Measurements from ENCODE around the gene HBD. TPM values are rescaled to one million over a fixed set of nuclear protein-coding genes. Genes with fewer than 3 reads are reported as not detected.

HBD gene
- total RNA-seq, 1 donor from 2014 or later: not detected

- H3K4me1 Mint-ChIP-seq (ENCODE audit: unreplicated experiment): peaks cover 5% of the 10 kb centered on the region
- DNase-seq (ENCODE audit: extremely low spot score, unreplicated experiment): no peak
- no peak for TF ChIP-seq CTCF (conservative IDR thresholded peaks at IDR 0.05)
- H3K27ac Mint-ChIP-seq: no peak overlapping the region
- no peaks in the 10 kb centered on the region for H3K9me3 Mint-ChIP-seq
- no peak overlapping the region for H3K4me3 Mint-ChIP-seq
- H3K36me3 Mint-ChIP-seq: no peaks in the 10 kb centered on the region
- no peaks in the 10 kb centered on the region for H3K27me3 Mint-ChIP-seq
Measured at GRCh38 chr11:5230266-5230665, 4.0 kb downstream of the HBD start.

GRCh38 chr11:5229796-5230195 lies 4.5 kb downstream of the HBD start:
- Mint-ChIP-seq H3K27me3 (no peaks in the 10 kb centered on the region), H3K4me1 (ENCODE audit: unreplicated experiment) (peaks cover 5% of the 10 kb centered on the region), H3K27ac (no peak overlapping the region), H3K4me3 (no peak overlapping the region), H3K9me3 (no peaks in the 10 kb centered on the region), H3K36me3 (no peaks in the 10 kb centered on the region)
- no peak for DNase-seq (ENCODE audit: extremely low spot score, unreplicated experiment)
- TF ChIP-seq CTCF (conservative IDR thresholded peaks at IDR 0.05): no peak

- no peaks in the 10 kb centered on the region for H3K36me3 Mint-ChIP-seq
- no peaks in the 10 kb centered on the region for H3K9me3 Mint-ChIP-seq
- no peak overlapping the region for H3K27ac Mint-ChIP-seq
- H3K27me3 Mint-ChIP-seq: no peaks in the 10 kb centered on the region
- TF ChIP-seq CTCF (conservative IDR thresholded peaks at IDR 0.05): no peak
- peaks cover 1% of the 10 kb centered on the region for H3K4me1 Mint-ChIP-seq (ENCODE audit: unreplicated experiment)
- DNase-seq (ENCODE audit: extremely low spot score, unreplicated experiment): no peak
- no peak overlapping the region for H3K4me3 Mint-ChIP-seq
Measured at GRCh38 chr11:5229356-5229755, 4.9 kb downstream of the HBD start.

GRCh38 chr11:5228124-5228523 lies 6.2 kb downstream of the HBD start:
- H3K27ac Mint-ChIP-seq: no peak overlapping the region
- no peaks in the 10 kb centered on the region for H3K4me1 Mint-ChIP-seq (ENCODE audit: unreplicated experiment)
- no peak for TF ChIP-seq CTCF (conservative IDR thresholded peaks at IDR 0.05)
- no peaks in the 10 kb centered on the region for H3K36me3 Mint-ChIP-seq
- no peak for DNase-seq (ENCODE audit: extremely low spot score, unreplicated experiment)
- H3K27me3 Mint-ChIP-seq: no peaks in the 10 kb centered on the region
- no peaks in the 10 kb centered on the region for H3K9me3 Mint-ChIP-seq
- H3K4me3 Mint-ChIP-seq: no peak overlapping the region

- no peak for TF ChIP-seq CTCF (conservative IDR thresholded peaks at IDR 0.05)
- H3K4me1 Mint-ChIP-seq (ENCODE audit: unreplicated experiment): no peaks in the 10 kb centered on the region
- H3K27me3 Mint-ChIP-seq: no peaks in the 10 kb centered on the region
- H3K27ac Mint-ChIP-seq: no peak overlapping the region
- no peak overlapping the region for H3K4me3 Mint-ChIP-seq
- no peaks in the 10 kb centered on the region for H3K9me3 Mint-ChIP-seq
- DNase-seq (ENCODE audit: extremely low spot score, unreplicated experiment): no peak
- H3K36me3 Mint-ChIP-seq: no peaks in the 10 kb centered on the region
Measured at GRCh38 chr11:5227681-5228080, 6.6 kb downstream of the HBD start.

GRCh38 chr11:5226732-5227310 lies 7.5 kb downstream of the HBD start, which contains the start of gene HBB:
Gene HBB (minus strand): TSS chr11:5227071. CDS start chr11:5227021, 50 bp downstream.
- H3K4me1 Mint-ChIP-seq (ENCODE audit: unreplicated experiment): no peaks in the 10 kb centered on the region
- H3K36me3 Mint-ChIP-seq: no peaks in the 10 kb centered on the region
- H3K27ac Mint-ChIP-seq: no peak within 1 kb of the TSS
- no peak within 1 kb of the TSS for H3K4me3 Mint-ChIP-seq
- H3K27me3 Mint-ChIP-seq: no peaks in the 10 kb centered on the region
- no peak for DNase-seq (ENCODE audit: extremely low spot score, unreplicated experiment)
- TF ChIP-seq CTCF (conservative IDR thresholded peaks at IDR 0.05): no peak
- H3K9me3 Mint-ChIP-seq: no peaks in the 10 kb centered on the region
